ENCODE data around the gene PTPRF. TPM values are rescaled to one million over a fixed set of nuclear protein-coding genes. Genes with fewer than 3 reads are reported as not detected.
"Not testable (repeated sequence)": the region's sequence is repeated elsewhere in the genome, so short reads cannot be mapped to it uniquely, and the experiment has no call there.

The PTPRF gene
- 32.6 and 34.1 TPM in 2 replicates for total RNA-seq (2014; rRNA removed; shearing (Covaris generic))

DNA sequence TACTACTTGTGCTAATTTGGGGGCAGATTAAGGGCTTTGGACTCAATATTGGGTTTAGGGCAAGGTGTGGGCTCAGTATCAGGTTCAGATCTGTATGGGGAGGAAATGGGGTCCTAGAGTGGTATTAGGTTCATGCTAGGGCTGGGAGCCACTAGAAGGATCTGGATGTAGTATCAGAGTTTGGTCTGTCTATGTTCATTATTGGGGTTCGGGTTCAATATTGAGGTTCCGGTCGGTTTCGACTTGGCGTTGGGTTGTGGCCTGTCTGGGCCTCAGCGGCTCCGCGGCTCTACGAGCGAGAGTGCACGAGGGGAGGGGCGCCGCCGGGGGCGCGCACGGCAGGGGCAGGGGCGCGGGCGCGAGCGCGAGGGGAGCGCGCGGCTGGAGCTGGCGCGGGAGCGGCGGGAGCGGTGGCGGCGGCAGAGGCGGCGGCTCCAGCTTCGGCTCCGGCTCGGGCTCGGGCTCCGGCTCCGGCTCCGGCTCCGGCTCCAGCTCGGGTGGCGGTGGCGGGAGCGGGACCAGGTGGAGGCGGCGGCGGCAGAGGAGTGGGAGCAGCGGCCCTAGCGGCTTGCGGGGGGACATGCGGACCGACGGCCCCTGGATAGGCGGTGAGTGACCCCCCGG lies at the start of gene PTPRF:
TSS of gene PTPRF (plus strand) at position 401 of the 624 bp plus-strand sequence. CDS start 14,193 bp downstream, outside the sequence.
- Histone ChIP-seq H3K4me1 (peaks cover 12% of the 10 kb centered on the region; the same call in 1 of the 2 replicates), H3K4me3 (peak within 1 kb of the TSS; percentile 81), H3K27ac (peak within 1 kb of the TSS; percentile 4; the same call in 1 of the 2 replicates), H3K9me3 (replicated peaks) (no peaks in the 10 kb centered on the region), H3K36me3 (no peaks in the 10 kb centered on the region), H3K27me3 (no peaks in the 10 kb centered on the region)
- DNase-seq = peak; percentile 66 to 78

GRCh38 chr1:43481491-43481890 lies 49.2 kb upstream of the PTPRF start:
- Histone ChIP-seq H3K4me1 (peaks cover under 1% of the 10 kb centered on the region), H3K27me3 (no peaks in the 10 kb centered on the region), H3K27ac (no peak overlapping the region), H3K36me3 (no peaks in the 10 kb centered on the region), H3K4me3 (no peak overlapping the region), H3K9me3 (replicated peaks) (peaks cover 4% of the 10 kb centered on the region)
- no peak for DNase-seq

- no peaks in the 10 kb centered on the region for H3K27me3 ChIP-seq
Measured at GRCh38 chr1:43482215-43482614, 48.5 kb upstream of the PTPRF start.

DNA sequence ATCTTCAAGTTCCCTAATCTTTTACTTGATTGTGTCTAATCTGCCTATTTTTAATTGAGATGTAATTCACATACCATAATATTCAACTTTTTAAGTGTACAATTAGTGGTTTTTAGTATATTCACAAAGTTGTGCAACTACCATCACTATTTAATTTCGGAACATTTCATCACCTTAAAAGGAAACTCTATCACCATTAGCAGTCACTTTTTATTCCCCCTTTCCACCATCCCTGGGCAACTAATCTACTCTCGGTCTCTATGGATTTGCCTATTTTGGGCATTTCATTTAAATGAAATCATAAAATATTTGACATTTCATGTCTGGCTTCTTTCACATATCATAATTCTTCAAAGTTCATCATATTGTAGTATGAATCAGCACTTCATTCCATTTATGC lies 46.3 kb upstream of the PTPRF start:
- Histone ChIP-seq H3K4me1 (no peaks in the 10 kb centered on the region), H3K4me3 (no peak overlapping the region), H3K9me3 (replicated peaks) (peaks cover 16% of the 10 kb centered on the region), H3K27ac (no peak overlapping the region), H3K36me3 (no peaks in the 10 kb centered on the region), H3K27me3 (no peaks in the 10 kb centered on the region)
- no peak for DNase-seq

More at GRCh38 chr1:43482215-43482614, 48.5 kb upstream of the PTPRF start:
- Histone ChIP-seq H3K4me1 (no peaks in the 10 kb centered on the region), H3K4me3 (no peak overlapping the region), H3K36me3 (no peaks in the 10 kb centered on the region), H3K27ac (no peak overlapping the region), H3K9me3 (replicated peaks) (peaks cover 9% of the 10 kb centered on the region)
- DNase-seq = no peak

- no peak overlapping the region for H3K27ac ChIP-seq
- H3K4me3 ChIP-seq = no peak overlapping the region
- H3K4me1 ChIP-seq = peaks cover 5% of the 10 kb centered on the region
- DNase-seq = no peak
- H3K36me3 ChIP-seq = no peaks in the 10 kb centered on the region
- no peaks in the 10 kb centered on the region for H3K27me3 ChIP-seq
- peaks cover 20% of the 10 kb centered on the region for H3K9me3 ChIP-seq (replicated peaks)
Measured at GRCh38 chr1:43488165-43488564, 42.5 kb upstream of the PTPRF start.

- H3K27me3 ChIP-seq = no peaks in the 10 kb centered on the region
- H3K4me1 ChIP-seq = peaks cover 17% of the 10 kb centered on the region
- no peaks in the 10 kb centered on the region for H3K36me3 ChIP-seq
- no peak overlapping the region for H3K27ac ChIP-seq
- H3K9me3 ChIP-seq (replicated peaks) = peaks cover 20% of the 10 kb centered on the region
- H3K4me3 ChIP-seq = no peak overlapping the region
- no peak for DNase-seq
Measured at GRCh38 chr1:43491061-43491460, 39.6 kb upstream of the PTPRF start.

- peak overlapping the region; percentile 71 for H3K27ac ChIP-seq
- H3K4me1 ChIP-seq = peaks cover 17% of the 10 kb centered on the region
- H3K27me3 ChIP-seq = no peaks in the 10 kb centered on the region
- H3K4me3 ChIP-seq = no peak overlapping the region
- no peaks in the 10 kb centered on the region for H3K36me3 ChIP-seq
- no peak for DNase-seq
- H3K9me3 ChIP-seq (replicated peaks) = peaks cover 8% of the 10 kb centered on the region
Measured at GRCh38 chr1:43492826-43493225, 37.9 kb upstream of the PTPRF start.

GRCh38 chr1:43493661-43494450 lies 36.8 kb upstream of the PTPRF start:
- Histone ChIP-seq H3K4me3 (peak overlapping the region; percentile 24), H3K4me1 (peaks cover 17% of the 10 kb centered on the region), H3K9me3 (replicated peaks) (peaks cover 7% of the 10 kb centered on the region), H3K27ac (peak overlapping the region; percentile 71), H3K27me3 (no peaks in the 10 kb centered on the region), H3K36me3 (no peaks in the 10 kb centered on the region)
- peak; percentile 86 to 91 for DNase-seq

DNA sequence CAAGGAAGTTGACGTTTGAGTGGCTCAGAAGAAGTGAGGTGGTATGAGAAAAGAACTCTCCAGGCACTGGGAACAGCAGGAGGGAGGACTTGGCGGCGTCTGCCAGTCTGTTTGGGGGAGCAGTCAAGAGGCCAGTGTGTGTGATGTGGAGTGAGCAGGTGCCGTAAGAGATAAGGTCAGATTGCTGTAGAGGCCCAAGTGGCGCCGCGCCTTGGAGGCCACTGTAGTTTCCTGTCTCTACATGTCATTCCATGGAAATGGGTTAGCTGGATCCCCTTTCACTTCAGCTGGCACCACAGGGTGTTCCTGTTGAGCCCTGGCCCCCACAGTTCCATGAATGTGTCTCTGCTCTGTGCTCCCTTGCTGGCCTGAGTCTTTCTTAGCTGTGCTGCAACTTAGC lies 35.5 kb upstream of the PTPRF start:
- DNase-seq = no peak
- no peak overlapping the region for H3K4me3 ChIP-seq

GRCh38 chr1:43499898-43500297 lies 30.8 kb upstream of the PTPRF start:
- Histone ChIP-seq H3K4me1 (no peaks in the 10 kb centered on the region), H3K9me3 (replicated peaks) (no peaks in the 10 kb centered on the region), H3K27me3 (no peaks in the 10 kb centered on the region), H3K4me3 (no peak overlapping the region), H3K36me3 (no peaks in the 10 kb centered on the region), H3K27ac (no peak overlapping the region)
- no peak for DNase-seq

More for the DNA sequence above, 35.5 kb upstream of the PTPRF start:
- Histone ChIP-seq H3K27me3 (no peaks in the 10 kb centered on the region), H3K27ac (no peak overlapping the region), H3K36me3 (no peaks in the 10 kb centered on the region), H3K9me3 (replicated peaks) (peaks cover 7% of the 10 kb centered on the region), H3K4me1 (peaks cover 17% of the 10 kb centered on the region)

GRCh38 chr1:43501806-43502205 lies 28.9 kb upstream of the PTPRF start:
- H3K27me3 ChIP-seq; H3K4me1 ChIP-seq; H3K36me3 ChIP-seq; H3K27ac ChIP-seq; H3K9me3 ChIP-seq (replicated peaks); H3K4me3 ChIP-seq; DNase-seq: not testable (repeated sequence)

DNA sequence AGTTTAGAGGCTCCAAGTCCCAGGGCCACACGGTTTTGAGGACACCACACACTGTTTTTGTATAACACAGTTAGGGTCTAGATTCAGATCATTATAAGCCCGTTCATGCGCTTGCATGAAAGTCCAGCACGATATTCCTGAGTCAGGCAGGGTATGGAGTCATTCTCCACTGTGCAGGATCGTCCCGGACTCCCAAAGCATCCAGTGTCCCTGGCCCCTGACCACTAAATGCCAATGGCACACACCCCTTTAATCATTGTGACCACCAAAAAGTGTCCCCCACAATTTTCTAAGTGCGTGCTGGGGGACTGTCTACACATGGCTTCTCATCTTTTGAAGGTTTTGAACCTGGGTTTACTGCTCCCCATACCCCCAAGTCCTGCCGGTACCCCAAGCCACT lies 27.1 kb upstream of the PTPRF start:
- no peaks in the 10 kb centered on the region for H3K36me3 ChIP-seq
- no peak overlapping the region for H3K27ac ChIP-seq
- no peak for DNase-seq
- H3K4me3 ChIP-seq = no peak overlapping the region
- no peaks in the 10 kb centered on the region for H3K9me3 ChIP-seq (replicated peaks)
- H3K27me3 ChIP-seq = 0 out of 2 replicates have a peak, but pooled peaks cover 3% of the 10 kb centered on the region
- no peaks in the 10 kb centered on the region for H3K4me1 ChIP-seq

GRCh38 chr1:43505077-43505780 lies 25.5 kb upstream of the PTPRF start:
- H3K4me3 ChIP-seq = no peak overlapping the region
- no peak for DNase-seq
- no peak overlapping the region for H3K27ac ChIP-seq
- 0 out of 2 replicates have a peak, but pooled peaks cover 3% of the 10 kb centered on the region for H3K27me3 ChIP-seq
- no peaks in the 10 kb centered on the region for H3K9me3 ChIP-seq (replicated peaks)
- H3K4me1 ChIP-seq = no peaks in the 10 kb centered on the region
- H3K36me3 ChIP-seq = no peaks in the 10 kb centered on the region

GRCh38 chr1:43506233-43506632 lies 24.4 kb upstream of the PTPRF start:
- Histone ChIP-seq H3K4me1 (no peaks in the 10 kb centered on the region), H3K36me3 (no peaks in the 10 kb centered on the region), H3K9me3 (replicated peaks) (no peaks in the 10 kb centered on the region), H3K27ac (no peak overlapping the region), H3K4me3 (no peak overlapping the region), H3K27me3 (0 out of 2 replicates have a peak, but pooled peaks cover 3% of the 10 kb centered on the region)
- no peak for DNase-seq

All from SJCRH30 (cell line).